Ovary (tissue), 9 donors: ENCODE data around the gene CLN6. TPM values are rescaled to one million over a fixed set of nuclear protein-coding genes. Genes with fewer than 3 reads are reported as not detected.

ENCODE experiments used
- DNase-seq, 5 donors: peaks; one replicate each; pipeline ENCODE4 v3.0.0-alpha.2; 2019 to 2020
- H3K27ac ChIP-seq, 2 donors: fragments of 200-600 bp; one replicate each; pipeline versions ENCODE4 v1.5.1 to v1.8.0; 2019 to 2022
- H3K27me3 ChIP-seq: fragments of 200-600 bp; one replicate; pipeline ENCODE4 v1.8.0; 2022
- H3K36me3 ChIP-seq: fragments of 200-600 bp; sonication (generic); one replicate; pipeline ENCODE4 v1.5.1; 2019
- H3K4me1 ChIP-seq: one replicate; pipeline ENCODE4 v1.8.1; 2013; ENCODE audit warnings: mild to moderate bottlenecking, moderate library complexity; ENCODE audit not compliant: insufficient read depth
- H3K4me3 ChIP-seq: fragments of 200-600 bp; sonication (generic); one replicate; pipeline ENCODE4 v1.5.1; 2017
- H3K9me3 ChIP-seq, 2 donors: fragments of 200-600 bp in 1 of 2; sonication (generic) in 1 of 2; one replicate each; pipeline versions ENCODE4 v1.5.1 to v1.8.1; 2013 to 2019; ENCODE audit warnings: mild to moderate bottlenecking in 1 of 2, moderate library complexity in 1 of 2
- CTCF ChIP-seq, 3 donors: fragments of 450-650 bp in 2 of 3; fragments of 200-600 bp in 1 of 3; IDR thresholded peaks; one replicate each; pipeline versions ENCODE4 v1.5.1 to v1.8.0; 2016 to 2022; ENCODE audit warnings: antibody characterized with exemption in 3 of 3, mild to moderate bottlenecking in 1 of 3
- EP300 ChIP-seq: sonication (generic); formaldehyde crosslinking; IDR thresholded peaks from one replicate; pipeline ENCODE4 v1.6.1; 2017; ENCODE audit warnings: antibody characterized with exemption
- POLR2A ChIP-seq: fragments of 450-650 bp; IDR thresholded peaks from one replicate; pipeline ENCODE4 v1.6.1; 2017; ENCODE audit warnings: antibody characterized with exemption, mild to moderate bottlenecking, moderate library complexity
- WGBS, 3 donors: extraction: QIAGEN DNeasy Blood & Tissue Kit in 1 of 3; methylation state at CpG; one replicate each; pipeline versions ENCODE4 v1.1.5 to v1.1.7; 2013 to 2017; 5-methylcytosine and 5-hydroxymethylcytosine counted together
- intact Hi-C, 4 donors: fragments of 100-400 bp; cut with DNase I; formaldehyde crosslinking; loops; one replicate each; pipeline versions ENCODE4 v1.11.0 to v1.15.1; 2022 to 2023
- polyA plus RNA-seq, 2 donors: library from polyadenylated mRNA; stranded (reverse); fragments of 200-250 nt in 1 of 2; fragments of 350-450 nt in 1 of 2; fragmentation: Illumina TruSeq in 1 of 2; extraction: RNeasy Lipid Tissue Mini Kit (QIAGEN cat#74804) in 1 of 2; gene quantifications; one replicate each; pipeline ENCODE4 v1.2.3, GENCODE V29; 2013 to 2014
- total RNA-seq, 7 donors: library from RNA; depleted of rRNA in 2 of 7; stranded (reverse); fragments of >200 nt in 2 of 7; fragmentation: NEBNext Ultra II Directional in 3 of 7; extraction: Animal tissue kit (Norgen Biotek cat#: 25700) in 3 of 7; gene quantifications; one replicate each; pipeline versions ENCODE4 v1.1.0 to v1.2.4, GENCODE V29; 2016 to 2023
- donor health status: DM: no; HTN: no; CAD: no; lungs with moderate emphysema.
- donor health status: DM: no; HTN: no; CAD: no.
- donor health status: Bipolar disorder and iron deficiency.
- donor health status: DM: yes; HTN: yes; CAD: no.
- donor health status: DM: no; HTN: no; CAD: no.
- donor health status: DM: yes; HTN: yes; CAD: no.

Gene CLN6
- total and polyA plus RNA-seq, 9 donors: 6.3 to 21.8 (median 12.0) TPM

GRCh38 chr15:68208636-68209240, 20.8 kb downstream of the CLN6 start:
- DNase-seq: no peak
- H3K27ac ChIP-seq: no peak overlapping the region
- 92 to 96% (median 92%) methylated on average over 13 of the region's 13 CpGs for WGBS, 3 donors
- intact Hi-C loops: no loop called here
- H3K36me3 ChIP-seq: no peaks in the 10 kb centered on the region
- H3K4me3 ChIP-seq: no peak overlapping the region
- no peaks in the 10 kb centered on the region for H3K27me3 ChIP-seq
- TF ChIP-seq POLR2A (no peak), CTCF (IDR thresholded peaks at IDR 0.05) (no peak), EP300 (no peak)
- peaks cover 9% of the 10 kb centered on the region for H3K4me1 ChIP-seq
- no peaks in the 10 kb centered on the region for H3K9me3 ChIP-seq

- Histone ChIP-seq H3K27me3 (no peaks in the 10 kb centered on the region), H3K4me1 (peaks cover 9% of the 10 kb centered on the region), H3K4me3 (no peak overlapping the region), H3K27ac (no peak overlapping the region), H3K9me3 (no peaks in the 10 kb centered on the region), H3K36me3 (no peaks in the 10 kb centered on the region)
- TF ChIP-seq POLR2A (no peak), EP300 (no peak), CTCF (IDR thresholded peaks at IDR 0.05) (no peak)
- WGBS, 3 donors: 88 to 94% (median 88%) methylated on average over 16 of the region's 16 CpGs
- intact Hi-C loops: no loop called here
- no peak for DNase-seq
Observed at GRCh38 chr15:68208136-68208535, 21.4 kb downstream of the CLN6 start.

GRCh38 chr15:68207176-68207935, 22.2 kb downstream of the CLN6 start:
- TF ChIP-seq POLR2A (no peak), CTCF (IDR thresholded peaks at IDR 0.05) (no peak), EP300 (no peak)
- intact Hi-C loops: no loop called here
- H3K36me3 ChIP-seq: no peaks in the 10 kb centered on the region
- 88 to 94% (median 90%) methylated on average over 12 of the region's 12 CpGs for WGBS, 3 donors
- no peaks in the 10 kb centered on the region for H3K9me3 ChIP-seq
- H3K27me3 ChIP-seq: no peaks in the 10 kb centered on the region
- no peak overlapping the region for H3K27ac ChIP-seq
- H3K4me3 ChIP-seq: no peak overlapping the region
- peak in 1 of 5 donors; percentile 20 for DNase-seq
- peaks cover 9% of the 10 kb centered on the region for H3K4me1 ChIP-seq

GRCh38 chr15:68206711-68207151, 22.8 kb downstream of the CLN6 start:
- Histone ChIP-seq H3K4me3 (no peak overlapping the region), H3K36me3 (no peaks in the 10 kb centered on the region), H3K4me1 (peaks cover 9% of the 10 kb centered on the region), H3K27ac (no peak overlapping the region), H3K27me3 (no peaks in the 10 kb centered on the region), H3K9me3 (no peaks in the 10 kb centered on the region)
- WGBS, 3 donors: 89 to 91% (median 90%) methylated on average over 12 of the region's 12 CpGs
- DNase-seq: no peak
- TF ChIP-seq POLR2A: no peak
- TF ChIP-seq CTCF (IDR thresholded peaks at IDR 0.05): no peak
- TF ChIP-seq EP300: no peak
- intact Hi-C loops: no loop called here
